ENCODE measurements around the gene PCDHAC2.

DNA sequence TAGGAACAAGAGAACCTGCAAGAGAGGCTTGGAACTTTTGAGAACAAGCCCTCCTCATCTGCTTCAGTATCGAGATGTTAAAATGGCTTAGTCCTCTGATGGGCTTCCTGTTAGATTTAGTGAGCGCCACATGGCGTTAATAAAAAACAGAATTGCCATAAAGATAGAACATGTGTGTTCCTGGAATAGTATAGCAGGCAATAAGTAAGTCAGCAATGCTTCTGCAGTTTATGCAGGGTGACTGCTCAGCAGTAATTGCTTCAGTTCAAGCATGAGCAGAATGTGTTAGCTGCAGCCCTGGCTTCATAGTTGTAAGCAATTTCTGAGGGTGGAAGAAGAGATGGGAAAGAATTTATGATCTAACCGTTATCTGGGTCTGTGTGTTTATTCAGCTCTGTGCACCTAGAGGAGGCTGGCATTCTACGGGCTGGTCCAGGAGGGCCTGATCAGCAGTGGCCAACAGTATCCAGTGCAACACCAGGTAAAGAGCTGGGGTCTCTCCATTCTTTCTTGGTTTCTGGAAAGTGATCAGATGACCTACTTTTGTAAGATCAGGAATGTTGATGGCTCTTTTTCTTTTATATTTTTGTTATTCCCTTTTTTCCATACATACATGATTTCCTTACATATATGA, 15.9 kb downstream of the PCDHAC2 start:
- TF ChIP-seq, protein P1, sequence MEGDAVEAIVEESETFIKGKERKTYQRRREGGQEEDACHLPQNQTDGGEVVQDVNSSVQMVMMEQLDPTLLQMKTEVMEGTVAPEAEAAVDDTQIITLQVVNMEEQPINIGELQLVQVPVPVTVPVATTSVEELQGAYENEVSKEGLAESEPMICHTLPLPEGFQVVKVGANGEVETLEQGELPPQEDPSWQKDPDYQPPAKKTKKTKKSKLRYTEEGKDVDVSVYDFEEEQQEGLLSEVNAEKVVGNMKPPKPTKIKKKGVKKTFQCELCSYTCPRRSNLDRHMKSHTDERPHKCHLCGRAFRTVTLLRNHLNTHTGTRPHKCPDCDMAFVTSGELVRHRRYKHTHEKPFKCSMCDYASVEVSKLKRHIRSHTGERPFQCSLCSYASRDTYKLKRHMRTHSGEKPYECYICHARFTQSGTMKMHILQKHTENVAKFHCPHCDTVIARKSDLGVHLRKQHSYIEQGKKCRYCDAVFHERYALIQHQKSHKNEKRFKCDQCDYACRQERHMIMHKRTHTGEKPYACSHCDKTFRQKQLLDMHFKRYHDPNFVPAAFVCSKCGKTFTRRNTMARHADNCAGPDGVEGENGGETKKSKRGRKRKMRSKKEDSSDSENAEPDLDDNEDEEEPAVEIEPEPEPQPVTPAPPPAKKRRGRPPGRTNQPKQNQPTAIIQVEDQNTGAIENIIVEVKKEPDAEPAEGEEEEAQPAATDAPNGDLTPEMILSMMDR (IDR thresholded peaks at IDR 0.05), result no peak
- no peak for TF ChIP-seq EZH2 (IDR thresholded peaks at IDR 0.05)
- TF ChIP-seq EZH2phosphoT487 (IDR thresholded peaks at IDR 0.05), result no peak

All from neural progenitor cell (in vitro differentiated cells).